CD14-positive monocyte (primary cell): Measurements from ENCODE around the gene IQSEC3. TPM values are rescaled to one million over a fixed set of nuclear protein-coding genes. Genes with fewer than 3 reads are reported as not detected.
"Not testable (repeated sequence)": the region's sequence is repeated elsewhere in the genome, so short reads cannot be mapped to it uniquely, and the experiment has no call there.

Source experiments
- DNase-seq, 3 donors: peaks; one replicate each; pipeline ENCODE4 v3.0.0-alpha.2; 2011 to 2022
- H2AFZ ChIP-seq: 2 replicates; pipeline ENCODE4 v1.6.0; 2012; ENCODE audit warnings: mild to moderate bottlenecking, low read depth, low read length, inconsistent platforms; ENCODE audit not compliant: insufficient read depth, poor library complexity, severe bottlenecking
- H3K27ac ChIP-seq, 2 donors: 1 replicate in 1 of 2; 2 replicates in 1 of 2; pipeline ENCODE4 v1.5.1; 2012 to 2013; ENCODE audit warnings: low read length in 2 of 2, control low read depth in 1 of 2, inconsistent platforms in 1 of 2, low read depth in 1 of 2, mild to moderate bottlenecking in 1 of 2
- H3K27me3 ChIP-seq, 2 donors: one replicate each; pipeline versions ENCODE4 v1.6.0 to v1.6.1; 2011 to 2013; ENCODE audit warnings: low read length in 2 of 2; ENCODE audit not compliant: control insufficient read depth in 2 of 2, insufficient read depth in 2 of 2
- H3K36me3 ChIP-seq, 2 donors: replicated peaks in 1 of 2; 1 replicate in 1 of 2; 2 replicates in 1 of 2; pipeline versions ENCODE4 v1.5.1 to v1.6.1; 2012 to 2013; ENCODE audit warnings: low read length in 2 of 2, control low read depth in 1 of 2, inconsistent platforms in 1 of 2, mild to moderate bottlenecking in 1 of 2; ENCODE audit not compliant: insufficient read depth in 2 of 2, control insufficient read depth in 1 of 2
- H3K4me1 ChIP-seq, 2 donors: 1 replicate in 1 of 2; 2 replicates in 1 of 2; pipeline versions ENCODE4 v1.5.1 to v1.6.1; 2012 to 2013; ENCODE audit warnings: low read length in 2 of 2, control low read depth in 1 of 2, inconsistent platforms in 1 of 2, mild to moderate bottlenecking in 1 of 2, moderate library complexity in 1 of 2; ENCODE audit not compliant: insufficient read depth in 2 of 2, control insufficient read depth in 1 of 2
- H3K4me2 ChIP-seq: replicated peaks from 2 replicates; pipeline ENCODE3; 2012; ENCODE audit warnings: low read length, moderate library complexity, mild to moderate bottlenecking; ENCODE audit not compliant: poor library complexity, severe bottlenecking; ENCODE audit errors: extremely low read depth
- H3K4me3 ChIP-seq, 3 experiments: fragments of 200-600 bp in 1 of 3; sonication (generic) in 1 of 3; replicated peaks in 1 of 3; 1 replicate in 2 of 3; 2 replicates in 1 of 3; pipeline ENCODE4 v1.5.1; 2011 to 2013; ENCODE audit warnings: low read length in 3 of 3, mild to moderate bottlenecking in 3 of 3, control low read depth in 2 of 3, low read depth in 2 of 3, inconsistent platforms in 1 of 3, moderate library complexity in 1 of 3
- H3K79me2 ChIP-seq: 2 replicates; pipeline ENCODE4 v1.6.0; 2012; ENCODE audit warnings: mild to moderate bottlenecking, control low read depth, inconsistent platforms, low read length, moderate library complexity; ENCODE audit not compliant: insufficient read depth
- H3K9ac ChIP-seq: 2 replicates; pipeline ENCODE4 v1.6.0; 2017; ENCODE audit warnings: low read length, mild to moderate bottlenecking; ENCODE audit not compliant: insufficient read depth, poor library complexity, severe bottlenecking
- H3K9me3 ChIP-seq, 2 donors: replicated peaks in 1 of 2; 1 replicate in 1 of 2; 2 replicates in 1 of 2; pipeline versions ENCODE4 v1.5.1 to v1.6.1; 2012 to 2013; ENCODE audit warnings: low read length in 2 of 2, control low read depth in 1 of 2; ENCODE audit not compliant: control insufficient read depth in 1 of 2, insufficient read depth in 1 of 2
- H4K20me1 ChIP-seq: 2 replicates; pipeline ENCODE4 v1.6.0; 2012; ENCODE audit warnings: mild to moderate bottlenecking, low read length, control low read depth, moderate library complexity; ENCODE audit not compliant: insufficient read depth
- H3K27ac Mint-ChIP-seq, 7 donors: one replicate each; pipeline ENCODE4 v1.8.0; 2020; ENCODE audit warnings: mild to moderate bottlenecking in 7 of 7, mixed read lengths in 7 of 7, moderate library complexity in 6 of 7, inconsistent platforms in 2 of 7
- H3K27me3 Mint-ChIP-seq, 3 donors: one replicate each; pipeline ENCODE4 v1.8.0; 2021 to 2022; ENCODE audit warnings: low read depth in 3 of 3, mild to moderate bottlenecking in 3 of 3, mixed read lengths in 3 of 3, moderate library complexity in 3 of 3, inconsistent platforms in 1 of 3
- H3K36me3 Mint-ChIP-seq, 2 donors: one replicate each; pipeline ENCODE4 v1.8.0; 2020; ENCODE audit warnings: mixed read lengths in 2 of 2, inconsistent platforms in 1 of 2, mild to moderate bottlenecking in 1 of 2
- H3K4me1 Mint-ChIP-seq: one replicate; pipeline ENCODE4 v1.8.0; 2020; ENCODE audit warnings: mild to moderate bottlenecking, mixed read lengths
- H3K4me3 Mint-ChIP-seq, 2 donors: one replicate each; pipeline ENCODE4 v1.8.0; 2020; ENCODE audit warnings: mild to moderate bottlenecking in 2 of 2, mixed read lengths in 2 of 2, moderate library complexity in 1 of 2
- H3K9me3 Mint-ChIP-seq, 7 donors: one replicate each; pipeline ENCODE4 v1.8.0; 2020 to 2022; ENCODE audit warnings: mixed read lengths in 7 of 7, mild to moderate bottlenecking in 6 of 7, moderate library complexity in 6 of 7, inconsistent platforms in 2 of 7
- WGBS: methylation state at CpG from one replicate; pipeline ENCODE4 v1.1.5; 2013; ENCODE audit warnings: missing lambda C conversion rate; ENCODE audit not compliant: insufficient coverage; 5-methylcytosine and 5-hydroxymethylcytosine counted together
- intact Hi-C, 2 donors: fragments of 100-400 bp; cut with micrococcal nuclease; formaldehyde crosslinking; loops; one replicate each; pipeline versions ENCODE4 v1.15.0 to v1.15.1; 2023
- polyA plus RNA-seq, 3 donors: library from polyadenylated mRNA; depleted of rRNA in 1 of 3; unstranded in 2 of 3; stranded (reverse) in 1 of 3; fragments of 300-500 nt in 2 of 3; fragments of >200 nt in 1 of 3; fragmentation: Illumina TruSeq in 2 of 3; gene quantifications; 1 replicate in 2 of 3; 2 replicates in 1 of 3; pipeline ENCODE4 v1.2.3, GENCODE V29; 2012 to 2021

Gene IQSEC3
- polyA plus RNA-seq, 3 donors, result not detected

DNA sequence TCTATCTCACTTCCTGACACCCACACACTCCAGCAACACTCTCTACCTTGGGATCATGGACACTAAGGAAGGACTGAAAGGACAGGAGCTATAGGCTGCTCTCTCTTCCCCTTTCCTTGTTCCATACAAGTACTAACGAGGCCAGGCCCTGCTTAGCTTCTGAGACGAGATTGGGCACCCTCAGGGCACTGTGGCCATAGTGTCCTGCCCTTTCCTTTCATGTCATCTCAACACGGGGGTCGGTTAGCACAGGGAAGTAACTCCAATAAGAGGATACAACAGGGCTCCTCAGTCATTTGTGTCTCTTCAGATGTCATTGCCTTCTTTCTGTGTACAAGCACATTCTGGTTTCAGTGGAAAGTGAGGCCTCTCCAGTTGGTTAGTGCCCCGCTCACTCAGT is 15.5 kb upstream of the IQSEC3 start:
- H3K4me1 ChIP-seq, H3K9me3 ChIP-seq, H3K79me2 ChIP-seq, H3K4me3 ChIP-seq, H3K4me3 Mint-ChIP-seq, H3K9ac ChIP-seq, H3K4me2 ChIP-seq, H4K20me1 ChIP-seq, intact Hi-C loops, H3K9me3 Mint-ChIP-seq, H3K36me3 ChIP-seq, H3K27ac Mint-ChIP-seq, H2AFZ ChIP-seq, H3K36me3 Mint-ChIP-seq, H3K27ac ChIP-seq, DNase-seq: not testable (repeated sequence)
- 81% methylated on average over 3 of the region's 5 CpGs for WGBS
- peaks cover 16 to 38% (median 24%) of the 10 kb centered on the region in 3 donors for H3K27me3 Mint-ChIP-seq
- H3K4me1 Mint-ChIP-seq, result peaks cover 19% of the 10 kb centered on the region
- peaks cover 7 to 10% of the 10 kb centered on the region in 2 donors for H3K27me3 ChIP-seq

DNA sequence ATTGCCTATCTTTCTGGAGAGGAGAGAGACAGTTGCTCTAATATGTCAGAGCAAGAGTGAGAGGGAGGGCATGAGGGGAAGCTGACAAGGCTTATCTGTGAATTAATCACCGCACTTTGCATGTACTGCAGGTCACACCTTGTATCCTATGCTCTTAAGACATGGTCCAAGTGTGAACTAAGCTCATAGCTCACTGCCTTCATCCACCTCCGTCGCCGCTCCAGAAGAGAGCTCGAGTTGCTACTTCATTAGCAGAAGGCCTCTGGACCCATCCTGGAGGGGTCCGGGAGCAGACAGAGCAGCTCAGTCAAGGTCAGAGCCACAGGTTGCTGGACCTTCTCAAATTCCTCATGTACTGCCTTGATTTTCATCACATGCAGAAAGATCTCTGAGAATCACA is 14.6 kb upstream of the IQSEC3 start:
- H3K27ac Mint-ChIP-seq, H3K9me3 Mint-ChIP-seq, DNase-seq, H3K9me3 ChIP-seq, H3K4me2 ChIP-seq, H4K20me1 ChIP-seq, H3K4me1 ChIP-seq, H3K9ac ChIP-seq, H3K79me2 ChIP-seq, H3K4me3 ChIP-seq, H2AFZ ChIP-seq, intact Hi-C loops, H3K36me3 Mint-ChIP-seq, H3K36me3 ChIP-seq, H3K27ac ChIP-seq: not testable (repeated sequence)
- H3K4me1 Mint-ChIP-seq, result peaks cover 11% of the 10 kb centered on the region
- peak overlapping the region in 1 of 2 donors; percentile 33 for H3K4me3 Mint-ChIP-seq
- peaks cover 18 to 46% (median 30%) of the 10 kb centered on the region in 3 donors for H3K27me3 Mint-ChIP-seq
- H3K27me3 ChIP-seq, result peaks cover 7 to 18% of the 10 kb centered on the region in 2 donors
- 81% methylated on average over 6 of the region's 6 CpGs for WGBS

DNA sequence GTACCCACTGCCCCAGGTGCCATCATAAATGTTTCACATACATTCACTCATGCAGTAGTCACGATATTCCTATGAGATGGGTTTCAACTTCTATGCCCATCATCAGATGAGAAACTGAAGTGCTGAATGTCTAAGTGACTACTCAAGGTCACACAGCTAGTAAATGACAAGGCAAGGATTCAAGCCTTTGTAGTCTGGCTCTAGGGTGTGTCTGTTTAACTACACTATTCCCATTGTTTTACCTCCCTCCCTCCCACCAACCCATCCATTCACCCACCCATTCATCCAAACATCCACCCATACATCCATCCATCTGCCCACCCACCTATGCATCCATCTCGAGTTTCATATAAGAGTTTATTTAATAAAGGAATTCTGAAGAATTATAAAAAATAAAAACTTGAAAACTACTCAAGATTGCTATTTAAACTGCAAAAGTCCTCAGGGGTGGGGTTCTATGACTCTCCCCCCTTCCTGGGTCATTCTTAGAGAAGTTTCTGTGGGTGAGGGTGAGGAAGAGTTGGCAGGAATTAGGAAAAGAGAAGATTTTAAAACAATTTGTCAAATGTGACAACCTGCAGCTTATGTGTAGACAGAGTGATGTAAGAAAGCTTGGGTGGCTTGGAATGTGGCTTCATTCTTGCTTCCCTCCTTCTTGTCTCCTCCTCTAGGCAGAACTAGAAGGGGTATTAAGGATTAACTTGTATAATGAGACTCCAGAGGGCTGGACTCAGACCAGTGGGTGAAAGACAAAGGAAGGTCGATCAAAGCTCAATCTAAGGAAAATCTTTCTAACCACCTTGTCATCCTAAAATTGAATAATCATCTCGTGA is 13.4 kb upstream of the IQSEC3 start:
- H3K79me2 ChIP-seq, H3K4me3 Mint-ChIP-seq, H3K9me3 Mint-ChIP-seq, H3K4me1 Mint-ChIP-seq, H3K27ac Mint-ChIP-seq, H2AFZ ChIP-seq, H3K36me3 Mint-ChIP-seq, H3K36me3 ChIP-seq, H3K4me2 ChIP-seq, H3K4me1 ChIP-seq, H3K4me3 ChIP-seq, H4K20me1 ChIP-seq, H3K9ac ChIP-seq, H3K27ac ChIP-seq, H3K9me3 ChIP-seq, intact Hi-C loops, DNase-seq: not testable (repeated sequence)
- H3K27me3 Mint-ChIP-seq, result peaks cover 19 to 50% (median 39%) of the 10 kb centered on the region in 3 donors
- peaks cover 7 to 26% of the 10 kb centered on the region in 2 donors for H3K27me3 ChIP-seq
- WGBS, result no CpG with 5 or more reads among the region's 4 CpGs
